Endodermal cell (in vitro differentiated cells): Measurements from ENCODE around the gene CETN3. TPM values are rescaled to one million over a fixed set of nuclear protein-coding genes. Genes with fewer than 3 reads are reported as not detected.

ENCODE experiments used
- DNase-seq: peaks from one replicate; pipeline ENCODE4 v3.0.0-alpha.2; 2017
- H3K27ac ChIP-seq: 2 replicates; pipeline ENCODE4 v1.5.1; 2013; ENCODE audit warnings: mild to moderate bottlenecking, low read depth, low read length, moderate library complexity
- H3K27me3 ChIP-seq: 2 replicates; pipeline ENCODE4 v1.6.1; 2013; ENCODE audit warnings: mild to moderate bottlenecking, low read length, moderate library complexity; ENCODE audit not compliant: insufficient read depth, control insufficient read depth, poor library complexity, severe bottlenecking
- H3K36me3 ChIP-seq: 2 replicates; pipeline ENCODE4 v1.7.0; 2013; ENCODE audit warnings: mild to moderate bottlenecking, low read length, moderate library complexity; ENCODE audit not compliant: control insufficient read depth, insufficient read depth
- H3K4me1 ChIP-seq: one replicate; pipeline ENCODE4 v1.7.0; 2013; ENCODE audit warnings: low read length; ENCODE audit not compliant: control insufficient read depth, insufficient read depth
- H3K4me3 ChIP-seq: 2 replicates; pipeline ENCODE4 v1.5.1; 2013; ENCODE audit warnings: mild to moderate bottlenecking, low read length, moderate library complexity
- H3K9ac ChIP-seq: 2 replicates; pipeline ENCODE4 v1.6.1; 2013; ENCODE audit warnings: mild to moderate bottlenecking, low read length, moderate library complexity; ENCODE audit not compliant: poor library complexity, severe bottlenecking; ENCODE audit errors: extremely low read depth
- H3K9me3 ChIP-seq: 2 replicates; pipeline ENCODE4 v1.6.1; 2013; ENCODE audit warnings: mild to moderate bottlenecking, low read length, moderate library complexity; ENCODE audit not compliant: control insufficient read depth
- H3K27ac Mint-ChIP-seq: 2 replicates; pipeline ENCODE4 v1.8.0; 2020; ENCODE audit warnings: mixed read lengths
- H3K27me3 Mint-ChIP-seq: 2 replicates; pipeline ENCODE4 v1.8.0; 2021; ENCODE audit warnings: mild to moderate bottlenecking, mixed read lengths; ENCODE audit not compliant: insufficient read depth
- H3K36me3 Mint-ChIP-seq: 2 replicates; pipeline ENCODE4 v1.8.0; 2020; ENCODE audit warnings: low read depth, mixed read lengths
- H3K4me1 Mint-ChIP-seq: 2 replicates; pipeline ENCODE4 v1.8.0; 2020; ENCODE audit warnings: mixed read lengths
- H3K4me3 Mint-ChIP-seq: 2 replicates; pipeline ENCODE4 v1.8.0; 2020; ENCODE audit warnings: mild to moderate bottlenecking, moderate library complexity, mixed read lengths
- H3K9me3 Mint-ChIP-seq: 2 replicates; pipeline ENCODE4 v1.8.0; 2020; ENCODE audit warnings: mild to moderate bottlenecking, mixed read lengths
- CTCF ChIP-seq: fragments of 200-600 bp; sonication (generic); conservative IDR thresholded peaks from 2 replicates; pipeline ENCODE4 v1.5.0; 2021; ENCODE audit warnings: antibody characterized with exemption, mild to moderate bottlenecking
- WGBS, 2 experiments: methylation state at CpG; one replicate each; pipeline versions ENCODE4 v1.1.5 to v1.1.7; 2013; ENCODE audit warnings: missing lambda C conversion rate in 2 of 2, mixed read lengths in 1 of 2; ENCODE audit not compliant: insufficient coverage in 1 of 2, insufficient read length in 1 of 2; 5-methylcytosine and 5-hydroxymethylcytosine counted together
- total RNA-seq, 2 donors: library from RNA; stranded (reverse); fragmentation: NEBNext Ultra II Directional in 1 of 2; extraction: Animal tissue kit (Norgen Biotek cat#: 25700) in 1 of 2; gene quantifications; 2 replicates in 1 of 2; 3 replicates in 1 of 2; pipeline ENCODE4 v1.2.1, GENCODE V29; 2021

The CETN3 gene
- total RNA-seq, 2 donors from 2014 or later: 50.7 to 65.1 TPM

DNA sequence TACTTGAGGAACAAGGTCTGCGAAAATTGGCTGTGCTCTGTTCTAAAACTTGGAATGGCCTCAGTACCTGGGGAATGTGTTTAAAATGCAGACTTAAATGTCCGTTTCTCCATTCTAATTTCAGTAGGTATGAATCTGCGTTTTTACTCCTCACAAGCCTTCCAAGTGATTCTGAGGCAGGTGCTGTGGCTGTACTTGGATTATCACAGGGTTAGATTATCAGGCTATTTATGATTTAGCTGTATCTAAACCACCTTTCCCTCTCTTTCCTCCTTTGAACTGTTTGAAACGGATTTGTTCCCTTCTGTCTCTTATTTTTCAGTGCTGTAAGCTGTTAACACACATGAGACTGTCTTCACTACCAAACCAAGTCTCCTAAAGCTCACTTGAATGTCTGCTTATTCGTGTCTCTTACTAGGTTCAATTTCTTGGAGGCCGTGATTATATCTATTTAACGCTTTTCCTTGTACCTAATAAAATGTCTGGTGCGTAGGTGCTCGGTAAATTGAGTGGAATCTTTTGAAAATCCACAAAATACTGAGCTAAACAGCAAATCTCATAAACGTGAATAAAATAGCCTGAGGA, 714 bp upstream of the CETN3 start:
- H3K4me3 ChIP-seq: peak overlapping the region; percentile 92
- H3K9me3 ChIP-seq: no peaks in the 10 kb centered on the region
- peaks cover 1% of the 10 kb centered on the region for H3K36me3 Mint-ChIP-seq
- peaks cover 12% of the 10 kb centered on the region for H3K36me3 ChIP-seq
- TF ChIP-seq CTCF: peak; percentile 11
- peaks cover 12% of the 10 kb centered on the region for H3K4me1 Mint-ChIP-seq
- no peak for DNase-seq
- H3K9me3 Mint-ChIP-seq: no peaks in the 10 kb centered on the region
- H3K4me1 ChIP-seq: no peaks in the 10 kb centered on the region
- H3K27me3 Mint-ChIP-seq: no peaks in the 10 kb centered on the region
- 1 to 10% methylated on average over 5 to 10 of the region's 10 CpGs for WGBS, 2 experiments
- no peak overlapping the region for H3K27ac Mint-ChIP-seq
- peak overlapping the region; percentile 83 for H3K9ac ChIP-seq
- H3K27ac ChIP-seq: peak overlapping the region; percentile 90
- H3K27me3 ChIP-seq: no peaks in the 10 kb centered on the region
- no peak overlapping the region for H3K4me3 Mint-ChIP-seq

- Histone ChIP-seq H3K27me3 (no peaks in the 10 kb centered on the region), H3K36me3 (peaks cover 25% of the 10 kb centered on the region), H3K9ac (peak overlapping the region; percentile 92), H3K9me3 (no peaks in the 10 kb centered on the region), H3K27ac (peak overlapping the region; percentile 95), H3K4me1 (no peaks in the 10 kb centered on the region), H3K4me3 (peak overlapping the region; percentile 92)
- H3K4me1 Mint-ChIP-seq: peaks cover 14% of the 10 kb centered on the region
- H3K27ac Mint-ChIP-seq: no peak overlapping the region
- 11 to 14% methylated on average over 11 to 14 of the region's 14 CpGs for WGBS, 2 experiments
- no peak for TF ChIP-seq CTCF
- H3K9me3 Mint-ChIP-seq: no peaks in the 10 kb centered on the region
- no peak overlapping the region for H3K4me3 Mint-ChIP-seq
- no peaks in the 10 kb centered on the region for H3K27me3 Mint-ChIP-seq
- peaks cover 14% of the 10 kb centered on the region for H3K36me3 Mint-ChIP-seq
- DNase-seq: peak; percentile 64
Measured at GRCh38 chr5:90408571-90409317, 812 bp downstream of the CETN3 start.

DNA sequence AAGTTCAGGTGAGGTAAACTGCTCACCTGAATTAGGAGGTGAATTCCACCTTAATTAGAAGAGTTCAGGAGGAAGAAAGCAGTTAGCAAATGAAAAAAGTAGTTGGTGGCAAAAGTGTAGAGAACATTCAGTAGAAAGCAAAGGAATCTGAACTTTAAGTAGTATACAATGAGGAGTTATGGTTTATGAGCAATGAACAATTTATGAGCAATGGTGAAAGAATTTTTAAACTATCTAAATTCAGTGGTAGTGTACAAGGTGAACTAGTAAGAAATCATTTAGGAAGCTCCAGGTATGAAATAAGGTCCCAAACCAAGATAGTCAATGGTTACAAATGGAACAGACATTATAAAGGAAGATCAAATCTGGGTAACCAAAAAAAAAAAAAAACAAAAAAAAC, 3.1 kb downstream of the CETN3 start:
- Mint-ChIP-seq H3K27ac (no peak overlapping the region), H3K36me3 (peaks cover 21% of the 10 kb centered on the region), H3K4me3 (no peak overlapping the region), H3K4me1 (peaks cover 14% of the 10 kb centered on the region), H3K27me3 (no peaks in the 10 kb centered on the region), H3K9me3 (no peaks in the 10 kb centered on the region)
- Histone ChIP-seq H3K4me3 (no peak overlapping the region), H3K9ac (no peak overlapping the region), H3K27me3 (no peaks in the 10 kb centered on the region), H3K36me3 (peaks cover 25% of the 10 kb centered on the region), H3K4me1 (no peaks in the 10 kb centered on the region), H3K27ac (no peak overlapping the region), H3K9me3 (no peaks in the 10 kb centered on the region)
- DNase-seq: no peak
- TF ChIP-seq CTCF: no peak
